T-helper 9 cell (primary cell): Measurements from ENCODE around the gene GPSM1.

Experiments
- DNase-seq: peaks from one replicate; pipeline ENCODE4 v3.0.0-alpha.2; 2020

The GPSM1 gene

DNA sequence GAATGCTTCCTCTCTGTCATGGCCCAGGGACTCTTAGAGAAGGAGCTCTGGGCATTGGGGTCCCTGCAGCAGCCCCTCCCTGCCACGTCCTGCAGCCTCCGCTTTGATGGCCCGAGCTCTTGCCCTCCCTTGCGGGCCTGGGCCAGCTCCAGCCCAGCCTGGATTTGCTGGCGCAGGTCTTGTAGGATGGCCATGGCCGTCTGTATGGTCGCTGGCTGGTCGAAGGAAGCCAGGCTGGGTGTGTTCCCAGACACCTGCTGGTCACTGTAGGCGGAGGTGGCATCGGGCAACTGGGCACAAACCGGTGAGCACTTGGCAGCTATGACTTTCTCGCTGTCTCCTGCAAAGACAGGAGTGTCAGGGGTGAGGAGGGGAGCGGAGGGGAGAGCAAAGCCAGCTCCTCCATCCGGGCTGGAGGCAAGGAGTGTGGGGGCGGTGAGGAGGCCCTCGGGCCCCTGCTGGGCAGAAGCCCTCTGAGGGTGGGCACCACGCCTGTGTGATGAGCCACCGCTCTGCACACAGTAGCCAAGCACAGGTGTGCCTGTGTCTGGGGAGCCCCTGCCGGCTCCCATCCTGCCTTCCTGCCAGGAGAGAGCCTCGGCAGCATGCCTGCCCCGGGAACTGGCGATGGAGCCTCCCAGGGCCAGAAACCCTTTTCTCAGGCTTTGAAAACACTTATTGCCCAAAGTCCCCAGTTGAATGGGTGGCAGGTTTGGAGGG is 35.9 kb upstream of the GPSM1 start:
- no peak for DNase-seq

DNA sequence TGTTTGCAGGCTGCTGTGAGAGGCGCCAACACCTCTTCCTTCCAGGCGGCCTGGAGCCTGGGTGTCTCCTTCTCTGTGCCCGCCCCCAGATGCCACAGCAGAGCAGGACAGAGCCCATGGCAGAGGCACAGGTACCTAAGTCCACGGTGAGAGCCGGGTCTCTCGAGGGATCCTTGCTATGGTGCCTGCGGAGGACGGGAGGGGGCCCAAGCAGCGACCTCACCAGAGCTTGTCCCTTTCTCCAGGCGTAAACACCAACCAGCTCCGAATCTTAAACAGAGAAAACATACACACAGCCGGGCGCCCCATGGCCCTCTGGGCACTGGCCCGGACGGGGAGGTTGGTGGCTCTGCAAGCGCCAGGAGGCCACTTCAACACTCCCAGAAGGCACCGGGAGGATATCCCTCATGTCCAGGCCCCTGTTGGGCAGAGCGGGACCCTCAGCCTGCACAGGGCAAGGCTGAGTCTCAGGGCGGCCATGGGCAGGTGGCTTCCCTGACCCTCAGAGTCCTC is 35.3 kb upstream of the GPSM1 start:
- DNase-seq, result no peak

- DNase-seq, result no peak
Observed at GRCh38 chr9:136292591-136293448, 34.5 kb upstream of the GPSM1 start.

DNA sequence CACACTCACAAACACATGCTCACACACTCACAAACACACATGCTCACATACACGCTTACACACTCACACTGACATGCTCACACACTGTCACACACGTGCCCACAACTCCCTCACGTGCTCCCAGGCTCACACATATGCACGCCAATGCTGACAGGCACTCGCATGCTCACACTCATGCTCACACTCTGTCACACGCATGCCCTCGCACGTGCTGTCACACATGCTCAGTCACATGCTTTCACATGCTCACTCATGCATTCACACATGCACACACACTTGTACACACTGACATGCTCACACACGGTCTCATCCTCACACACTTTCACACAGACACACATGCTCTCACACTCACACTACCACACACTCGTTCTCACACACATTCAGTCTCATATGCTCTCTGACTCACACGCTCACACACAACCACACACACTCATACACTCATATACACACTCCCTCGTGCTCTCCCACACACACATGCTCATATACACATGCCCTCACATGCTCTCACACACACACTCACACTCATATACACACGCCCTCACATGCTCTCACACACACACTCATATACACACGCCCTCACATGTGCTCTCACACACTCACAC is 33.8 kb upstream of the GPSM1 start:
- no peak for DNase-seq

GRCh38 chr9:136294437-136294836 is 32.9 kb upstream of the GPSM1 start:
- no peak for DNase-seq

- DNase-seq, result no peak
Observed at GRCh38 chr9:136295055-136295454, 32.3 kb upstream of the GPSM1 start.

DNA sequence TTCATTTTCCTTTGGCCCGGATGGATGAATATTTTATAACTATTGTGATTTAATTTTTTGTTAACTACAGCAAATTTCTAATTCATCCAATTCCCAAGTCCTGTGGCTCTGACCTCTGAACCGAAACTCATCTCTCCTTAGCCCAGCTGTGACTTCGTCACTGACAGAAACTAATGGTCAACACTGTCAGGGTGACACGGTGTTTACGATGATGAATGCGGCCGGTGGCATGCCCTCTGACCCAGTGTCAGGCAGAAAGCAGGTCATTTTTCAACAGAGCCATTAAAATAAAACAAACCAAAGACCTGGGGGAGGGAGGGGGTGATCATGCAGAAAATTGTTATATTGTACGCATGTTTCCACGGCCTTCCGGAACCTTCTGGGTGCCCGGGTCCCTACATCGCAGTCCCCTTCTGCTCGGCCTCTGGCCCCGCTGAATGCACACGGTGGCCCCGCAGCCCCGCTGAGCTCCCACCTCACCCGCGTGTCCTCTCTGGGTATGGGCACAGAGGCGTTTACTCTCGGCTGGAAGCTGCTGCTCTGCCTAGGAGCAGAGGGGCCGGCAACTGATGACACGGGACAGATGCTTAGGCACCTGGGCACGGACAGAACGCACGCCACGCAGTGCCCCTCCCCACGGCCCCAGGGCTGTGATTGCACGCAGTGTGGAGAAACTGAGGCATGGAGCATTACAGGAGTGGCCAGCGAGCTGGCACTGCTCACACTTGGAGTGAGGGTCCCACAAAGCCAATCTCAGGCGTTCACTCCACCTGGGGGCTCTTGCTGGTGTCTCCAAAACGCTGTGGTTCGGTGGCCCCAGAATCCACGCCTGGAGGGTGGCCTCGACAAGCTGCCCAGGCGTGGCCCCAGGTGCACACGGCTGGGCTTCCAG is 31.6 kb upstream of the GPSM1 start:
- DNase-seq, result no peak

DNA sequence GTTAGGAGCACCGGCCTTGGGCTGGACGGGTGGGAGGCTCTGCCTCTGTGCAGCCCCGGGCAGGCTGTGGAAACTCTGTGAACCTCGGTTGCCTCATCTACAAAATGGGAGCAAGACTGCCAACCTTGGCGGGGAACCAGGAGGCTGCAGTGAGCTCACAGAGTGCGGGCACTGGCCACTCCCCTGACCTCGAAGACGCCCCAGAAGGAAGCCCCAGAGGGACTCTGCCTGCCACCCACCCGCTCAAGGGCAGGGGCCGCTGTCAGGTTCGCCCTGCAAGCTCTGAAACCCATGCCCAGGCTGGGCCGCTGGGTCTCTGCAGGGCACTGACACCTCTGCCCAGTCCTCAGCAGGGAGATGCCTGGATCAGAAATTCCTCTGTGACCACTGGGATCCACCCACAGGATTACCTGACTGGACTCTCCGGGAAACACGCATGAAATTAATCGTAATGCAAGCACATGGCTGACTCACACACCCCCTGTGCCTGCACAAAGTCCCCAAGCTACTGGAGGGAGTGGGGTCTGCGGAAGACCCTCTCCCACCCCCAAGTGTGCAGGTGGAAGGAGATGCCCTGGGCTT is 30.8 kb upstream of the GPSM1 start:
- DNase-seq, result no peak

DNA sequence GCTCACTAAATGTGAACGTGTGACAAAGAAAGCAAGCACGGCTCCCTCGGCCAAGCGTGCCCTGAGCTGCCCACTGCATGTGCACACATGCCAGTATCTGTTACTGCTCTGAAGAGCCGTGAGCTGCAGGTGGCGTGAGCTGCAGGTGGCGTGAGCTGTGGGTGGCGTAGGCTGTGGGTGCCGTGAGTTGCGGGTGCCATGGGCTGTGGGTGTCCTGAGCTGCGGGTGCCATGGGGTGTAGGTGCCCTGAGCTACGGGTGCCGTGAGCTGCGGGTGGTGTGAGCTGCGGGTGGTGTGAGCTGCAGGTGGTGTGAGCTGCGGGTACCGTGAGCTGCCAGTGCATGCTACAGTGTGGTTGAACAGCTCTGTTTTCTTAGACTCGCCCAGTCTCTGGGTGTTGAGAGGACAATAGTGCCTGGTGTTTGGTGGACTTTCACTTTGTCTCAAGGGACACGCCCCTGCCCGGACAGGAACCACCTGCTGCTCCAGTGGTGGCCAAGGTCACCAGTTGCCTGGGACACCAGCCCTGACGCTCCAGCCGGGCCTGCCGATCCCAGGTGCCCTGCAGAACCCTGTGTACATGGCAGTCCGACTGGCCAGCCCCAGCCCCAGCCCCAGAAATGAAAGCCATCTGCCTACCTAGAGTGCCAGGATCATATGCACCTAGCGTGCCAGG is 30.2 kb upstream of the GPSM1 start:
- no peak for DNase-seq

DNA sequence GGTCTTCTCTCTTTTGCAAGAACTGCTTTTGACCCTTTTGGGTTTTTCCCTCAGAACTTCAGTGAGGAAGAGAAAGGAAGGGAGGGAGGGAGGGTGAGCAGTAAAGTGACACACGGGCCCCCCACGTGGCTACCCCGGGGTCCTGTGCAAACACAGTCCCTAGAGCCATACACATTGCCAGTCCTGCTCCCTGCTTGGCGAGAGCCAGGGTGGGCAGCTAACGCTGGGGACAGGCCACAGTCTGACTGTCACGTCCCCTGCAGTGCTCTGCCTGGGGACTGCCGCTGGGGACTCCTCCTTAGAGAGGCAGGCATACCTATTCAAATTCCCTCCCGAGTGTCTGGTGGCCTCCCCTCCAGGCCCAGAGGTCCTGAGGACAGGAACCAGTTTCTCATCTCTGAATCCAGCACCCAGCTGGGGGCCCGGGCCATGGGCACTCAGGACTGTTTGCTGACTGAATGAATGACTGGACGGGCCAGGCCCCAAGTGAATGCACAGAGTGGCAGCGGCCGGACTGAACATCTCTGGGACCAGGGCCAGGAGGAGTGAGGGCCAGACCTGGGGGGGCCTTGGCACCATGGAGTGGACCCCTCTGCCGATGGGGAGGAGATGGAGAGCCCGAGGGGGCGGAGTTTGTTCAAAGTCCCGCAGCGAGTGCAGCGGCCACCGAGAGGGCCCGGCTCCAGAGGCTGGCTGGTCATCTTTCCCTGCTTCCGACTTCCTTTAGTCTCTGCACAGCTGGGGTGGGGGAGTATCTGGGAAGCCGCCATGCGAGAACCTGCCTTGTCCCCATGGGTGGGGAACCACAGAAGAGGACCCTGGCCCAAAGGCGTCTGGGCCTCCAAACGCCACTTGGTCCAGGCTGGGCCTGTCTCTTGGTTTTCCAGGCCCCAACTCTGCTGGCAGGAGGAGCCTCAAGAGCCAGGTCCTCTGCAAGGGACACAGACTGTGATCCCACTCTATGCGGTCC is 29.3 kb upstream of the GPSM1 start:
- DNase-seq, result no peak

DNA sequence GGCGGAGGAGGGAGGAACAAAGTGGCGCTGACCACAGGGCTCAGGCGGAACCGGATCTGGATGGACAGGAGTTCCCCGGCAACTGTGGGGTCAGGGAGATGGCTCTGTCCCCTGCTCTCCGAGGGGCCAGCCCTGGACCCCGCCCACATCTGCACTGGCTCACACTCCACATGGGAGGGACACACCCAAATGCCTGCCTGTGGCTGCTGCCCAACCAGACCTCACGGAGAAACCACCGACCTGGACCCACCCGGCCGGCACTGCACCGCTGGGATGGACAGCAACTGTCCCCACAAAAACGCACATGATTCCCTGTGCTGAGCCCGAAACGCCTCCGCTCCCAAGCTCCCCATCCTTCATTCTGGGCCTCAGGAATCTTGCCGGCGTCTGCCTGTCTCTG is 28.2 kb upstream of the GPSM1 start:
- no peak for DNase-seq

DNA sequence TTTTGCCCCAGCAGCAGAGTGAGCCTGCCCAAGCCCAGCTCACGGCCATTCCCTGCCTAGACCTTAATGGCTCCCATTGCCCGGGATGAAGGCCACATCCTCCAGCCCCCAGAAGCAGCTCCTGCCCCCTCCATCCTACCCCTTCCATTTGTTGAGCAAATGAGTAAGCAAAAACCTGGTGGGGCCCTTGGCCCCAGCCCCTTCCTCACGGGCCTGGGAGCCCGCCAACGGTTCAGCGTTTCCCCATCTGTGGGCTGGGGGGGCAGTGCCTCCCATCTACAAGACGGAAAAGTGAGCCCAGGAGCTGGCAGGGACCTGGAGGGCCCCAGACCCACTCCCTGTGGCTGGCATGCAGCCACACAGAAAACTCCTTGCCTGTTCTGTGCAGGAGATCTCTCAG is 27.8 kb upstream of the GPSM1 start:
- no peak for DNase-seq

DNA sequence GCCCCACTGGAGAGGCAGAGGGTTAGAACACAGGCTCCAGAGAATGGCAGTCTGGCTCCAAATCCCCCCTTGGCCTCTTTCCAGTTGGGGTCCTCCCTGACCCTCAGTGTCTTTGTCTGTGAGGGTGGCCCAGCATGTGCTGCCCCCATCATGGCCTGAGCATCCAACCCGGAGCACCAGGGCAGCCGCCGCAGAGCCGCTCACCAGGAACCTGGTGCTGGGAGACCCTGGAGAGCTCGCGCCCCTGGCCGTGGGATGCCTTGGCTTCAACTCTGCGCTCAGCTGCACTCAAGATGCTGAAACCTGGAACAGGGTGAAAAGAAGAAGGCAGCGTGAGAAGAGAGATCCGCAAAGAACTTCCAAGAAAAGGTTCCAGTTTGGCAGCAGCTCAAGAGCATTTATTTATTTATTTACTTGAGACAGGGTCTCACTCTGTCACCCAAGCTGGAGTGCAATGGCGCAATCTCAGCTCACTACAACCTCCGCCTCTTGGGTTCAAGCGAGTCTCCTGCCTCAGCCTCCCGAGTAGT is 27.3 kb upstream of the GPSM1 start:
- DNase-seq, result no peak

DNA sequence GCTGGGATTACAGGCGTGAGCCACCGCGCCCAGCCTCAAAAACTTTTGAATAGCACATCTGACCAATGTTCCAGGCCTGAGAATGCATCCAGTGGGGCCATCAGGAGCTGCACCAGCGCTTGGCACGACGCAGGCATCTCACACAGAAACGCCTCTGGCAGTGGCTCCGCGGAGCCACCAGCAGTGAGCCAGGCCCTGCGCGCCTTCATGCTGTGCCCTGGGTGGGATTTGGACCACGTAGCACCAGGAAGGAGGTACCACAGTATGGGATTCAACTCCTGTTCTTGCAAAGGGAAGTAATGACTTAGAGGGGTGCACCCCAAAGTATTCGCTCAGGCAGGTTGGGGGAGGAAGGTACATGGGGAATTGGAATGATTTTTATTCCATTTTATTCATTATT is 26.5 kb upstream of the GPSM1 start:
- no peak for DNase-seq

DNA sequence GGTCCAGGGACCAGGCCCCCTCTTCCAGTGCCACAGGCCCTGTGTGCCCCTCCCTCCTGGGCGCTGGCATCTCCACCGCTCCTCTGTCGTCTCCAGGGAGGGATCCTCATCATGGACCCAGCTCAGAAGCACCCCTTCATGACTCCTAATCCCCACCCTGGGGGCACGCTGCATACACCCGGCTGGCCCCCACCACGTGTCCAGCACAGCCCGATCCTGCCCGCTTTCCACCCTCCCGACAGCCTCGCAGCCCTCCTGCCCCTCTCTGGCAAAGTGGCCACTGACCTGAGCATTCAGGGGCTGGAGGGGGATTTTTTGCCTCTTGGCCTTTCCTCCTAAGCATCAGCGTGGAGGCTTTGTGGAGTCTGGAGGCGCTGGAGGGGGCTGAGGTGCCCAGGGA is 24.8 kb upstream of the GPSM1 start:
- DNase-seq, result no peak

GRCh38 chr9:136303066-136303824 is 24.1 kb upstream of the GPSM1 start:
- no peak for DNase-seq

GRCh38 chr9:136303825-136304416 is 23.4 kb upstream of the GPSM1 start, which contains the start of gene CCDC187:
Gene CCDC187 (minus strand): TSS chr9:136304094. CDS start chr9:136303830, 264 bp downstream.
- no peak for DNase-seq

DNA sequence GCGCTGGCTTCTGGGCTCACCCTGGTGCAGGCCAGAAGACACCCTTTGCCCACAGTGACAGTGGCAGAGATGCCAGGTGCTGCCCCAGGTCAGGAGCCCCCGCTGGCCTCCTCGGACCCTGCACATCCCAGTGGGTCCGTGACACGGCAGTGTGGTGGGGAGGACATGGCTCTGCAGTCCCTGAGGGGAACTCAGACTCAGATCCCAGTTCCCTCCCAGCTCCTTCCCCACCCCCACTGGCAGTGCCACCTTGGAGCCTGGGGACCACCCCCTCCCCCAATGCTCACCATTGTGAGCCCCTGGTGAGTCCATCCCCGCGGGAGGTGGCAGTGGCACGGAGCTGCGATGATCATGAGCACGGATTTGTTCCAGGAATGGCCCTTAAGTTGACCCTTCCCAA is 22.9 kb upstream of the GPSM1 start:
- DNase-seq, result no peak

DNA sequence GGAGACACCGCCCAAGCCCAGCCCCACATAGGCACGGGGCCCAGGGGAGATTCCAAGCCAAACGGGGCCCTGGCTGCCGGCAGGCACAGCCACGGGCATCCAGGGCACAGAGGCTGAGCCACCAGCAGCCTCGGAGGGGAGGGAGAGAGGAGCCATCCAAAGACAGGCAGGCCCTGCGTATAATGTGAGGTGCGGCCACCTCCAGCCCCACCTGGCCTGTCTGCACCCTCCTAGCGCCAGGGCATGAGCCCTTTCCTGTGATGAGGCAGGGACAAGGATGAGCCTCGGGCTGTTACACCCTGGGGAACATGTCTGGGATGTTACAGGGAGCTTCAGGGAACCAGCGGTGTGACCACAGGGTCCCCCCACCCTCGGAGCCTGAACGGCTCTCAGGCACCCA is 22.4 kb upstream of the GPSM1 start:
- DNase-seq, result no peak
